SK-N-SH treated with all-trans-retinoic acid at 6 μM for 48 hours (cell line): ENCODE results near the gene SNX5.

Experiments
- ATAC-seq: fragments of 200-7000 bp; cut with Tn5 transposase; 3 replicates; pipeline ENCODE4 v1.9.1; 2020; ENCODE audit warnings: mild to moderate bottlenecking, moderate library complexity
- ARNTL ChIP-seq: fragments of 450-650 bp; formaldehyde crosslinking; IDR thresholded peaks from 2 replicates; pipeline ENCODE4 v1.5.0; 2020; ENCODE audit warnings: low read depth, mild to moderate bottlenecking, moderate library complexity, borderline replicate concordance
- BACH2 ChIP-seq: fragments of 250-450 bp; sonication (Bioruptor Pico); IDR thresholded peaks from 2 replicates; pipeline ENCODE4 v1.9.0; 2021; ENCODE audit warnings: mild to moderate bottlenecking, borderline replicate concordance
- CREB5 ChIP-seq: fragments of 250-450 bp; sonication (Bioruptor Pico); IDR thresholded peaks from 2 replicates; pipeline ENCODE4 v1.5.1; 2020; ENCODE audit warnings: low read depth, mild to moderate bottlenecking, moderate library complexity
- CSDC2 ChIP-seq: fragments of 250-450 bp; sonication (Bioruptor Pico); IDR thresholded peaks from 2 replicates; pipeline ENCODE4 v1.5.0; 2020; ENCODE audit warnings: mild to moderate bottlenecking, moderate library complexity
- CSRNP3 ChIP-seq: fragments of 250-450 bp; sonication (Bioruptor Pico); IDR thresholded peaks from 2 replicates; pipeline ENCODE4 v1.5.1; 2021; ENCODE audit warnings: mild to moderate bottlenecking, moderate library complexity
- ESRRG ChIP-seq: fragments of 250-450 bp; sonication (Bioruptor Pico); IDR thresholded peaks from 2 replicates; pipeline ENCODE4 v1.6.1; 2021; ENCODE audit warnings: mild to moderate bottlenecking
- GLIS3 ChIP-seq: fragments of 250-450 bp; sonication (Bioruptor Pico); IDR thresholded peaks from 2 replicates; pipeline ENCODE4 v1.5.0; 2020; ENCODE audit warnings: mild to moderate bottlenecking, moderate library complexity
- ISL1 ChIP-seq: fragments of 250-450 bp; sonication (Bioruptor Pico); IDR thresholded peaks from 2 replicates; pipeline ENCODE4 v2.1.2; 2022; ENCODE audit warnings: mild to moderate bottlenecking, moderate library complexity
- OSR1 ChIP-seq: fragments of 250-450 bp; sonication (Bioruptor Pico); IDR thresholded peaks from 2 replicates; pipeline ENCODE4 v1.8.0; 2022; ENCODE audit warnings: moderate library complexity, mild to moderate bottlenecking, inconsistent platforms
- PATZ1 ChIP-seq: fragments of 250-450 bp; sonication (Bioruptor Pico); IDR thresholded peaks from 2 replicates; pipeline ENCODE4 v1.8.0; 2020; ENCODE audit warnings: mild to moderate bottlenecking, moderate library complexity, borderline replicate concordance
- POU6F1 ChIP-seq: fragments of 250-450 bp; sonication (Bioruptor Pico); IDR thresholded peaks from 2 replicates; pipeline ENCODE4 v1.8.0; 2021; ENCODE audit warnings: low read depth, mild to moderate bottlenecking, moderate library complexity, borderline replicate concordance
- PPARA ChIP-seq: fragments of 250-450 bp; sonication (Bioruptor Pico); IDR thresholded peaks from 2 replicates; pipeline ENCODE4 v1.5.0; 2020; ENCODE audit warnings: mild to moderate bottlenecking, borderline replicate concordance
- TCF4 ChIP-seq: fragments of 250-450 bp; sonication (Bioruptor Pico); IDR thresholded peaks from 2 replicates; pipeline ENCODE4 v1.8.0; 2021; ENCODE audit warnings: mild to moderate bottlenecking, moderate library complexity, borderline replicate concordance
- TOX ChIP-seq: fragments of 250-450 bp; sonication (Bioruptor Pico); IDR thresholded peaks from 2 replicates; pipeline ENCODE4 v1.8.0; 2021; ENCODE audit warnings: mild to moderate bottlenecking, moderate library complexity, borderline replicate concordance
- ZC3H10 ChIP-seq: fragments of 250-450 bp; sonication (Bioruptor Pico); IDR thresholded peaks from 2 replicates; pipeline ENCODE4 v1.5.1; 2021; ENCODE audit warnings: mild to moderate bottlenecking, moderate library complexity
- ZFP3 ChIP-seq: fragments of 250-450 bp; sonication (Bioruptor Pico); IDR thresholded peaks from 2 replicates; pipeline ENCODE4 v1.5.0; 2020; ENCODE audit warnings: mild to moderate bottlenecking, moderate library complexity
- ZFP30 ChIP-seq: fragments of 450-650 bp; formaldehyde crosslinking; IDR thresholded peaks from 2 replicates; pipeline ENCODE4 v1.5.0; 2022; ENCODE audit warnings: mild to moderate bottlenecking, moderate library complexity
- ZNF565 ChIP-seq: fragments of 450-650 bp; formaldehyde crosslinking; conservative IDR thresholded peaks from 2 replicates; pipeline ENCODE4 v1.5.0; 2020; ENCODE audit warnings: low read depth, mild to moderate bottlenecking, moderate library complexity
- ZNF70 ChIP-seq: fragments of 450-650 bp; formaldehyde crosslinking; IDR thresholded peaks from 2 replicates; pipeline ENCODE4 v1.5.0; 2020; ENCODE audit warnings: mild to moderate bottlenecking, moderate library complexity

SNX5 gene

GRCh38 chr20:17992847-17993513, 24.4 kb upstream of the SNX5 start:
- no peak for TF ChIP-seq PATZ1 (CRISPR knock-in tag)
- TF ChIP-seq POU6F1 (CRISPR knock-in tag): no peak
- TF ChIP-seq CSRNP3 (CRISPR knock-in tag): no peak
- no peak for TF ChIP-seq ZNF565 (CRISPR knock-in tag)
- TF ChIP-seq ARNTL (CRISPR knock-in tag): no peak
- TF ChIP-seq PPARA: no peak
- TF ChIP-seq TCF4 (CRISPR knock-in tag): no peak
- no peak for TF ChIP-seq ZFP3 (CRISPR knock-in tag)
- TF ChIP-seq ISL1: no peak
- no peak for TF ChIP-seq TOX
- TF ChIP-seq ZNF70 (CRISPR knock-in tag): no peak
- TF ChIP-seq ZFP30: no peak
- no peak for TF ChIP-seq BACH2 (CRISPR knock-in tag)
- TF ChIP-seq, all 23 proteins: peak for 0
- ATAC-seq: no peak

GRCh38 chr20:17992224-17992637, 23.6 kb upstream of the SNX5 start:
- TF ChIP-seq GLIS3: no peak
- no peak for TF ChIP-seq TCF4 (CRISPR knock-in tag)
- TF ChIP-seq ARNTL (CRISPR knock-in tag): no peak
- no peak for TF ChIP-seq CSDC2 (CRISPR knock-in tag)
- no peak for TF ChIP-seq ZNF565 (CRISPR knock-in tag)
- TF ChIP-seq BACH2 (CRISPR knock-in tag): no peak
- TF ChIP-seq TOX: no peak
- no peak for TF ChIP-seq ZNF70 (CRISPR knock-in tag)
- no peak for TF ChIP-seq ISL1
- TF ChIP-seq ESRRG (CRISPR knock-in tag): no peak
- TF ChIP-seq POU6F1 (CRISPR knock-in tag): no peak
- no peak for TF ChIP-seq ZFP30
- no peak for TF ChIP-seq CREB5 (CRISPR knock-in tag)
- no peak for TF ChIP-seq PATZ1 (CRISPR knock-in tag)
- TF ChIP-seq ZC3H10 (CRISPR knock-in tag): no peak
- TF ChIP-seq OSR1: no peak
- TF ChIP-seq ZFP3 (CRISPR knock-in tag): no peak
- no peak for TF ChIP-seq CSRNP3 (CRISPR knock-in tag)
- ATAC-seq: no peak
